ENCODE results near the gene SLC28A1.

- no peak for TF ChIP-seq EZH2 (IDR thresholded peaks at IDR 0.05; ENCODE audit: low read length, unreplicated experiment)
- no peak for TF ChIP-seq CTCF (conservative IDR thresholded peaks at IDR 0.05; ENCODE audit: low read depth, low read length)
- TF ChIP-seq EZH2phosphoT487 (IDR thresholded peaks at IDR 0.05; ENCODE audit: borderline replicate concordance, low read length): no peak
Observed at GRCh38 chr15:84973492-84974460, 89.3 kb downstream of the SLC28A1 start.
